ENCODE results near the gene ADCY9.

GRCh38 chr16:3979070-3979469 lies 137.2 kb downstream of the ADCY9 start:
- TF ChIP-seq, protein P1, sequence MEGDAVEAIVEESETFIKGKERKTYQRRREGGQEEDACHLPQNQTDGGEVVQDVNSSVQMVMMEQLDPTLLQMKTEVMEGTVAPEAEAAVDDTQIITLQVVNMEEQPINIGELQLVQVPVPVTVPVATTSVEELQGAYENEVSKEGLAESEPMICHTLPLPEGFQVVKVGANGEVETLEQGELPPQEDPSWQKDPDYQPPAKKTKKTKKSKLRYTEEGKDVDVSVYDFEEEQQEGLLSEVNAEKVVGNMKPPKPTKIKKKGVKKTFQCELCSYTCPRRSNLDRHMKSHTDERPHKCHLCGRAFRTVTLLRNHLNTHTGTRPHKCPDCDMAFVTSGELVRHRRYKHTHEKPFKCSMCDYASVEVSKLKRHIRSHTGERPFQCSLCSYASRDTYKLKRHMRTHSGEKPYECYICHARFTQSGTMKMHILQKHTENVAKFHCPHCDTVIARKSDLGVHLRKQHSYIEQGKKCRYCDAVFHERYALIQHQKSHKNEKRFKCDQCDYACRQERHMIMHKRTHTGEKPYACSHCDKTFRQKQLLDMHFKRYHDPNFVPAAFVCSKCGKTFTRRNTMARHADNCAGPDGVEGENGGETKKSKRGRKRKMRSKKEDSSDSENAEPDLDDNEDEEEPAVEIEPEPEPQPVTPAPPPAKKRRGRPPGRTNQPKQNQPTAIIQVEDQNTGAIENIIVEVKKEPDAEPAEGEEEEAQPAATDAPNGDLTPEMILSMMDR (IDR thresholded peaks at IDR 0.05): no peak
- TF ChIP-seq POLR2A (IDR thresholded peaks at IDR 0.05): no peak
